Uterus (tissue), 4 donors: ENCODE results near the gene MAP10. TPM values are rescaled to one million over a fixed set of nuclear protein-coding genes. Genes with fewer than 3 reads are reported as not detected.

Source experiments
- DNase-seq, 2 donors: peaks; one replicate each; pipeline ENCODE4 v3.0.0-alpha.2; 2019 to 2020
- H3K27ac ChIP-seq, 2 donors: fragments of 200-600 bp; sonication (generic); 1 replicate in 1 of 2; 2 replicates in 1 of 2; pipeline ENCODE4 v1.5.1; 2016 to 2018
- H3K27me3 ChIP-seq, 2 donors: fragments of 200-600 bp; sonication (generic); one replicate each; pipeline ENCODE4 v1.5.1; 2018 to 2019; ENCODE audit warnings: control low read depth in 1 of 2
- H3K36me3 ChIP-seq, 2 donors: fragments of 200-600 bp; sonication (generic); one replicate each; pipeline ENCODE4 v1.5.1; 2019; ENCODE audit warnings: control low read depth in 1 of 2
- H3K4me1 ChIP-seq, 2 donors: fragments of 200-600 bp; sonication (generic); one replicate each; pipeline ENCODE4 v1.5.1; 2018 to 2019; ENCODE audit warnings: control low read depth in 1 of 2
- H3K4me3 ChIP-seq, 2 donors: fragments of 200-600 bp; sonication (generic); 1 replicate in 1 of 2; 2 replicates in 1 of 2; pipeline ENCODE4 v1.5.1; 2018 to 2019; ENCODE audit warnings: mild to moderate bottlenecking in 1 of 2
- H3K9me3 ChIP-seq, 2 donors: fragments of 200-600 bp; sonication (generic); one replicate each; pipeline ENCODE4 v1.5.1; 2019; ENCODE audit warnings: control low read depth in 1 of 2
- CTCF ChIP-seq, 4 experiments: fragments of 200-600 bp in 2 of 4; fragments of 450-650 bp in 2 of 4; sonication (generic) in 2 of 4; IDR thresholded peaks; one replicate each; pipeline ENCODE4 v1.5.1; 2016 to 2019; ENCODE audit warnings: antibody characterized with exemption in 4 of 4, mild to moderate bottlenecking in 2 of 4, moderate library complexity in 1 of 4
- POLR2A ChIP-seq, 2 donors: fragments of 450-650 bp; IDR thresholded peaks; one replicate each; pipeline ENCODE4 v1.6.1; 2016; ENCODE audit warnings: antibody characterized with exemption in 2 of 2, mild to moderate bottlenecking in 1 of 2, moderate library complexity in 1 of 2
- intact Hi-C: fragments of 100-400 bp; cut with DNase I; formaldehyde crosslinking; loops from one replicate; pipeline ENCODE4 v1.15.1; 2023; ENCODE audit warnings: low total_unique reads
- total RNA-seq, 4 donors: library from RNA; depleted of rRNA in 3 of 4; stranded (reverse); fragments of >200 nt in 3 of 4; gene quantifications; one replicate each; pipeline versions ENCODE4 v1.1.0 to v1.2.4, GENCODE V29; 2014 to 2023
- donor health status: DM: yes; HTN: yes; CAD: no.

The MAP10 gene
- total RNA-seq, 4 donors from 2014 or later, result 0.59 to 5.0 (median 2.7) TPM

GRCh38 chr1:232813760-232814159, 8.5 kb downstream of the MAP10 start:
- DNase-seq, result no peak
- no peaks in the 10 kb centered on the region for H3K27me3 ChIP-seq
- TF ChIP-seq CTCF (IDR thresholded peaks at IDR 0.05), result no peak
- TF ChIP-seq POLR2A (IDR thresholded peaks at IDR 0.05), result no peak
- no peak overlapping the region for H3K27ac ChIP-seq
- no peak overlapping the region for H3K4me3 ChIP-seq
- H3K4me1 ChIP-seq, result no peaks in the 10 kb centered on the region
- no peaks in the 10 kb centered on the region for H3K36me3 ChIP-seq
- intact Hi-C loops, result no loop called here
- H3K9me3 ChIP-seq, result no peaks in the 10 kb centered on the region

- Histone ChIP-seq H3K27me3 (no peaks in the 10 kb centered on the region), H3K27ac (no peak overlapping the region), H3K36me3 (no peaks in the 10 kb centered on the region), H3K4me3 (no peak overlapping the region), H3K9me3 (no peaks in the 10 kb centered on the region), H3K4me1 (no peaks in the 10 kb centered on the region)
- TF ChIP-seq CTCF (IDR thresholded peaks at IDR 0.05), result no peak
- no peak for TF ChIP-seq POLR2A (IDR thresholded peaks at IDR 0.05)
- intact Hi-C loops, result no loop called here
- no peak for DNase-seq
Measured at GRCh38 chr1:232816324-232816723, 11.1 kb downstream of the MAP10 start.

- TF ChIP-seq POLR2A (IDR thresholded peaks at IDR 0.05) (no peak), CTCF (IDR thresholded peaks at IDR 0.05) (no peak)
- no peaks in the 10 kb centered on the region for H3K36me3 ChIP-seq
- no peak for DNase-seq
- H3K4me3 ChIP-seq, result no peak overlapping the region
- intact Hi-C loops, result no loop called here
- H3K27ac ChIP-seq, result no peak overlapping the region
- no peaks in the 10 kb centered on the region for H3K4me1 ChIP-seq
- H3K27me3 ChIP-seq, result no peaks in the 10 kb centered on the region
- H3K9me3 ChIP-seq, result no peaks in the 10 kb centered on the region
Measured at GRCh38 chr1:232818040-232818439, 12.8 kb downstream of the MAP10 start.

GRCh38 chr1:232820431-232820830, 15.2 kb downstream of the MAP10 start:
- Histone ChIP-seq H3K4me1 (no peaks in the 10 kb centered on the region), H3K27me3 (no peaks in the 10 kb centered on the region), H3K36me3 (no peaks in the 10 kb centered on the region), H3K4me3 (no peak overlapping the region), H3K9me3 (no peaks in the 10 kb centered on the region), H3K27ac (no peak overlapping the region)
- intact Hi-C loops, result no loop called here
- TF ChIP-seq CTCF (IDR thresholded peaks at IDR 0.05), result no peak
- no peak for TF ChIP-seq POLR2A (IDR thresholded peaks at IDR 0.05)
- DNase-seq, result no peak

GRCh38 chr1:232822530-232822929, 17.3 kb downstream of the MAP10 start:
- H3K27me3 ChIP-seq, result no peaks in the 10 kb centered on the region
- TF ChIP-seq POLR2A (IDR thresholded peaks at IDR 0.05) (no peak), CTCF (IDR thresholded peaks at IDR 0.05) (no peak)
- no peak for DNase-seq
- no peak overlapping the region for H3K4me3 ChIP-seq
- H3K9me3 ChIP-seq, result no peaks in the 10 kb centered on the region
- intact Hi-C loops, result no loop called here
- no peak overlapping the region for H3K27ac ChIP-seq
- H3K36me3 ChIP-seq, result no peaks in the 10 kb centered on the region
- no peaks in the 10 kb centered on the region for H3K4me1 ChIP-seq
